ENCODE data around the gene RPH3AL. TPM values are rescaled to one million over a fixed set of nuclear protein-coding genes. Genes with fewer than 3 reads are reported as not detected.

RPH3AL gene
- polyA plus RNA-seq, 3 donors: 0.71 to 1.9 (median 1.5) TPM

DNA sequence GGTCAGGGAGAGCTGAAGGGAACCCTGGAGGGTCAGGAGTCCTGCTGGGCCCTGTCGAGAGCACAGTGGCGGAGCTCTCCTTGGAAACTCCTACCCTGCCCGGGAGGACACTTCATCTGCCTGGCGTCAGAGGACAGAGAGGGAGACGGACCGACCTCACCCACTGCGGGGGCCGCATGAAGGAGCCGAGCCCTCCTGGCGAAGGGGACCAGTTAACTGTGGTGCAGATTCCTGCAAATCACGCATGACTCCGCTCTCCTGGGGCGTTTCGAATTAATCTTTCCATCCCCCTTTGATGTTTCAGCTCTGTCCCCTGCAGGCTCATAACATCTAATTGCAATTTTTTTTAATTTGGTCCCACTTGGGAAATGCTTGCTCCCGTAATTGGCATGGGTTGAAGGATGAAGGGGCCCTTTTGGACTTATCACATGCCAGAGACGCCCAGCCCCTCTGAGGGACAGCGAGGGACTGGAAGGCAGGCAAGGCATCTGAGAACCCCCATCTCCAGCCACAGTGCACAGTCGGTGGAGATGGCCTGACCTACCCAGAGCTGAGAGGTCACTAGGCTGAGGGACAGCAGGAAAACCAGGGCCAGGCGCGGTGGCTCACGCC, 26.5 kb downstream of the RPH3AL start:
- Histone ChIP-seq H3K4me1 (ENCODE audit: control insufficient read depth in 1 of 2, insufficient read depth in 2 of 2, low read length in 2 of 2) (peaks cover 9 to 10% of the 10 kb centered on the region in 2 donors), H2AFZ (ENCODE audit: insufficient read depth, low read depth, low read length, poor library complexity, severe bottlenecking) (no peak overlapping the region), H3K27ac (ENCODE audit: low read depth in 1 of 2, low read length in 2 of 2) (no peak overlapping the region), H3K36me3 (replicated peaks in 1 of 2; ENCODE audit: control insufficient read depth in 1 of 2, insufficient read depth in 2 of 2, low read length in 2 of 2) (no peaks in the 10 kb centered on the region), H3K4me3 (replicated peaks in 1 of 3; ENCODE audit: low read depth in 2 of 3, low read length in 3 of 3) (no peak overlapping the region), H3K4me2 (replicated peaks; ENCODE audit: extremely low read depth, low read length, poor library complexity, severe bottlenecking) (no peak overlapping the region), H3K9ac (ENCODE audit: insufficient read depth, low read length, poor library complexity, severe bottlenecking) (no peak overlapping the region), H3K9me3 (replicated peaks in 1 of 2; ENCODE audit: control insufficient read depth in 1 of 2, insufficient read depth in 1 of 2, low read length in 2 of 2) (no peaks in the 10 kb centered on the region), H3K27me3 (ENCODE audit: control insufficient read depth in 2 of 2, insufficient read depth in 2 of 2, low read length in 2 of 2) (no peaks in the 10 kb centered on the region), H4K20me1 (ENCODE audit: insufficient read depth, low read length) (no peaks in the 10 kb centered on the region), H3K79me2 (ENCODE audit: insufficient read depth, low read length) (no peaks in the 10 kb centered on the region)
- 89% methylated on average over 14 of the region's 21 CpGs for WGBS (ENCODE audit: insufficient coverage)
- no peak overlapping the region for H3K4me3 Mint-ChIP-seq
- peaks cover 0 to 3% (median 0%) of the 10 kb centered on the region in 7 donors for H3K9me3 Mint-ChIP-seq
- H3K27ac Mint-ChIP-seq: no peak overlapping the region
- TF ChIP-seq, protein P1, sequence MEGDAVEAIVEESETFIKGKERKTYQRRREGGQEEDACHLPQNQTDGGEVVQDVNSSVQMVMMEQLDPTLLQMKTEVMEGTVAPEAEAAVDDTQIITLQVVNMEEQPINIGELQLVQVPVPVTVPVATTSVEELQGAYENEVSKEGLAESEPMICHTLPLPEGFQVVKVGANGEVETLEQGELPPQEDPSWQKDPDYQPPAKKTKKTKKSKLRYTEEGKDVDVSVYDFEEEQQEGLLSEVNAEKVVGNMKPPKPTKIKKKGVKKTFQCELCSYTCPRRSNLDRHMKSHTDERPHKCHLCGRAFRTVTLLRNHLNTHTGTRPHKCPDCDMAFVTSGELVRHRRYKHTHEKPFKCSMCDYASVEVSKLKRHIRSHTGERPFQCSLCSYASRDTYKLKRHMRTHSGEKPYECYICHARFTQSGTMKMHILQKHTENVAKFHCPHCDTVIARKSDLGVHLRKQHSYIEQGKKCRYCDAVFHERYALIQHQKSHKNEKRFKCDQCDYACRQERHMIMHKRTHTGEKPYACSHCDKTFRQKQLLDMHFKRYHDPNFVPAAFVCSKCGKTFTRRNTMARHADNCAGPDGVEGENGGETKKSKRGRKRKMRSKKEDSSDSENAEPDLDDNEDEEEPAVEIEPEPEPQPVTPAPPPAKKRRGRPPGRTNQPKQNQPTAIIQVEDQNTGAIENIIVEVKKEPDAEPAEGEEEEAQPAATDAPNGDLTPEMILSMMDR (IDR thresholded peaks at IDR 0.05): no peak
- H3K36me3 Mint-ChIP-seq: peaks cover 0 to 2% of the 10 kb centered on the region in 2 donors
- intact Hi-C loops (cut with micrococcal nuclease): no loop called here
- peaks cover 12% of the 10 kb centered on the region for H3K4me1 Mint-ChIP-seq
- peaks cover 2 to 12% (median 8%) of the 10 kb centered on the region in 3 donors for H3K27me3 Mint-ChIP-seq (ENCODE audit: low read depth in 3 of 3)
- no peak for DNase-seq

DNA sequence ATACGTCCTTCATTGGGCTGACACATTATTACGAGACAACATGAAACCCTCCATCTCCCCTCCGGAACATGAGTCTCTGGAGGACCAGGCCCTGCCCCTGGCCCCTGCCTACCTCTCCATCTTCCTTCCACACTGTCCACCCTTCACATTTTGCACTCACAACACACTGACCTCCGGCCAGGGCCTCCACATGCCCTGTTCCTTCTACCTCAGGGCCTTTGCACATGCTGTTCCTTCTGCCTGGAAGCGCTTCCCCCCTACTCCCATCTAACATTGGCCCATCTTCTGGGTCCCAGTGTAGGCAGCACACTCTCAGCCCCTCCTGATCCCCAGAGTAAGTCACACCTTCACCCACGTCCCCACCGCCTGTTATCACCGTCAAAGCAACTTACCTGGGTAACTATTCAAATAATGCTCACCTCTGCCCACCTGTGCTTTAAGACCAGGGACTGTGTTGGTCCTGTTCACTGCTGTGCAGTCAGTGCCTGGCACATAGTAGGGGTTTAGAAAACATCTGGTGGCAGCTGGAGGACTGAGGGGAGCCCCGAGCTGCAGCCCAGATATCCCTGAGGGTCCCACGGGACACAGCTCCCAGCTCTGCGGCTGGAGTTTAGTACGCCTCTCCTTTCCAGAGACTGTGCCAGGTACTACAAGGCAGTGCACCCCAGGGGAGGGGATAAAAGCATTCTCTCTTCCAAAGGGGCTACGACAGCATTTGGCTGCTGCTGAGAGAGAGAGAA, 27.2 kb downstream of the RPH3AL start:
- Histone ChIP-seq H3K36me3 (replicated peaks in 1 of 2; ENCODE audit: control insufficient read depth in 1 of 2, insufficient read depth in 2 of 2, low read length in 2 of 2) (no peaks in the 10 kb centered on the region), H3K4me2 (replicated peaks; ENCODE audit: extremely low read depth, low read length, poor library complexity, severe bottlenecking) (no peak overlapping the region), H3K27me3 (ENCODE audit: control insufficient read depth in 2 of 2, insufficient read depth in 2 of 2, low read length in 2 of 2) (no peaks in the 10 kb centered on the region), H4K20me1 (ENCODE audit: insufficient read depth, low read length) (no peaks in the 10 kb centered on the region), H3K9ac (ENCODE audit: insufficient read depth, low read length, poor library complexity, severe bottlenecking) (no peak overlapping the region), H3K27ac (ENCODE audit: low read depth in 1 of 2, low read length in 2 of 2) (no peak overlapping the region), H3K4me1 (ENCODE audit: control insufficient read depth in 1 of 2, insufficient read depth in 2 of 2, low read length in 2 of 2) (peaks cover 5 to 6% of the 10 kb centered on the region in 2 donors), H3K9me3 (replicated peaks in 1 of 2; ENCODE audit: control insufficient read depth in 1 of 2, insufficient read depth in 1 of 2, low read length in 2 of 2) (no peaks in the 10 kb centered on the region), H2AFZ (ENCODE audit: insufficient read depth, low read depth, low read length, poor library complexity, severe bottlenecking) (no peak overlapping the region), H3K79me2 (ENCODE audit: insufficient read depth, low read length) (no peaks in the 10 kb centered on the region), H3K4me3 (replicated peaks in 1 of 3; ENCODE audit: low read depth in 2 of 3, low read length in 3 of 3) (no peak overlapping the region)
- 88% methylated on average over 5 of the region's 13 CpGs for WGBS (ENCODE audit: insufficient coverage)
- Mint-ChIP-seq H3K27me3 (ENCODE audit: low read depth in 3 of 3) (peaks cover 0 to 12% (median 8%) of the 10 kb centered on the region in 3 donors), H3K4me1 (peaks cover 8% of the 10 kb centered on the region), H3K27ac (no peak overlapping the region), H3K4me3 (no peak overlapping the region), H3K36me3 (peaks cover 0 to 2% of the 10 kb centered on the region in 2 donors), H3K9me3 (peaks cover 0 to 3% (median 0%) of the 10 kb centered on the region in 7 donors)
- DNase-seq: no peak
- TF ChIP-seq, protein P1 (IDR thresholded peaks at IDR 0.05): no peak
- intact Hi-C loops (cut with micrococcal nuclease): no loop called here
